ENCODE measurements around the gene TSPAN15.

TSPAN15 gene

DNA sequence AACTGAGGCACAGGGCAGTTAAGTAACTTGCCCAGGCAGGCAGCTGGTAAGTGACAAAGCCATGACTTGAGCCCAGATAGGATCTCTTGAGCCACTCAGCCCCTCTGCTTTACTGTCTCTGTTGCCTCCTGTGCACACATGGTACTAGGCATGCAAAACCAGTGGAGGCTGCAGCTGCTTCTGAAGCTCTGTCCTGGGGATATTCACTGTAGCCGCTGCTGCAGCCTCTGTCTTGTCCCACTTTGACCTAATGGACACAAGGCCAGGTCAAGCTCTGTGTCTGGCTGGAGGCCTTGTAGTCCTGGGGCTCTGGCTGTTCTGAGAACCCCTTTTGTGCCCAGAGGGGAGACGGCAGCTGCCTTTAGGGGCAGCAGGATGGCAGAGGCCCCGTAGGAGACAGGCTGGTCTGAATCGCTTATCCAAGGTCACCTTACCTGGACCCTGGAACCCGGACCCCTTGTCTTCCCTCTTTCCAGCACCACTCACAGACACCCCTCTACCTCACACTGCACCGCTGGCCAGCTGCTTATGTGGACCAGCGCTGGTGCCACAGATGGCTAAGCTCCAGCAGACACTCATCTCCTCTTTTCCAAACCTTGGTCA lies 57.6 kb downstream of the TSPAN15 start:
- TF ChIP-seq, protein P1, sequence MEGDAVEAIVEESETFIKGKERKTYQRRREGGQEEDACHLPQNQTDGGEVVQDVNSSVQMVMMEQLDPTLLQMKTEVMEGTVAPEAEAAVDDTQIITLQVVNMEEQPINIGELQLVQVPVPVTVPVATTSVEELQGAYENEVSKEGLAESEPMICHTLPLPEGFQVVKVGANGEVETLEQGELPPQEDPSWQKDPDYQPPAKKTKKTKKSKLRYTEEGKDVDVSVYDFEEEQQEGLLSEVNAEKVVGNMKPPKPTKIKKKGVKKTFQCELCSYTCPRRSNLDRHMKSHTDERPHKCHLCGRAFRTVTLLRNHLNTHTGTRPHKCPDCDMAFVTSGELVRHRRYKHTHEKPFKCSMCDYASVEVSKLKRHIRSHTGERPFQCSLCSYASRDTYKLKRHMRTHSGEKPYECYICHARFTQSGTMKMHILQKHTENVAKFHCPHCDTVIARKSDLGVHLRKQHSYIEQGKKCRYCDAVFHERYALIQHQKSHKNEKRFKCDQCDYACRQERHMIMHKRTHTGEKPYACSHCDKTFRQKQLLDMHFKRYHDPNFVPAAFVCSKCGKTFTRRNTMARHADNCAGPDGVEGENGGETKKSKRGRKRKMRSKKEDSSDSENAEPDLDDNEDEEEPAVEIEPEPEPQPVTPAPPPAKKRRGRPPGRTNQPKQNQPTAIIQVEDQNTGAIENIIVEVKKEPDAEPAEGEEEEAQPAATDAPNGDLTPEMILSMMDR (conservative IDR thresholded peaks at IDR 0.05; ENCODE audit: low read depth, low read length), result no peak
- H3K4me3 ChIP-seq (ENCODE audit: low read depth, low read length), result no peak overlapping the region
- DNase-seq (ENCODE audit: low read depth), result no peak

DNA sequence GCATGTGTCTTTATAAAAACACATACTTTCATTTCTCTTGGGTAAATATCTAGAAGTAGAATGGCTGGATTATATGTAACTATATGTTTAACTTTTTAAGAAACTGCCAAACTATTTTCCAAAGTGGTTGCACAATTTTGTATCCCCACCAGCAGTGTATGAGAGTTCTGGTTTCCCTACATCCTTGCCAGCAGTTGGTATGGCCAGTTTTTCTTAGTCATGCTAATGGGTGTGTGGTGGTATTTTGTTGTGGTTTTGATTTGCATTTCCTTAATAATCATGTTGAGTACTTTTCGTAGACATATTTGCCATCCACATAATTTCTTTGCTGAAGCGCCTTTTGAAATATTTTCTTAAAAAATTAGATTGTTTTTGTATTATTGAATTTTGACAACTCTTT lies 61.6 kb downstream of the TSPAN15 start:
- H3K4me3 ChIP-seq (ENCODE audit: low read depth, low read length), result no peak overlapping the region
- DNase-seq (ENCODE audit: low read depth), result no peak
- TF ChIP-seq, protein P1 (conservative IDR thresholded peaks at IDR 0.05; ENCODE audit: low read depth, low read length), result no peak

DNA sequence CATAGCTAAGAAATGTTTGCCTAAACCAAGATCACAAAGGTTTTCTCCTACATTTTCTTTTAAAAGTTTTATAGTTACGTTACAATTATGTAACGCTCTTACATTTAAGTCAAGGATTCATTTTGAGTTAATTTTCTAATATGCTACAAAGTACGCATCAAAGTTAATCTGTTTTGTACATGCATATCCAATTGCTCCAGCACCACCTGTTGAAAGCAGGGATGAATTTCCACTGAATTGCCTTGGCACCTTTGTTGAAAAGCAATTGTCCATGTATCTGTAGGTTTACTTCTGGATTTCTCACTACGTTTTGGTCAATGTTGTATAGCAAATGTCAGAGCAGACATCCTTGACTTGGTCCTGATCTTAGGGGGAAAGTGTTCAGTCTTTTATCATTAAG lies 62.4 kb downstream of the TSPAN15 start:
- DNase-seq (ENCODE audit: low read depth), result no peak
- TF ChIP-seq, protein P1 (conservative IDR thresholded peaks at IDR 0.05; ENCODE audit: low read depth, low read length), result no peak
- H3K4me3 ChIP-seq (ENCODE audit: low read depth, low read length), result no peak overlapping the region

DNA sequence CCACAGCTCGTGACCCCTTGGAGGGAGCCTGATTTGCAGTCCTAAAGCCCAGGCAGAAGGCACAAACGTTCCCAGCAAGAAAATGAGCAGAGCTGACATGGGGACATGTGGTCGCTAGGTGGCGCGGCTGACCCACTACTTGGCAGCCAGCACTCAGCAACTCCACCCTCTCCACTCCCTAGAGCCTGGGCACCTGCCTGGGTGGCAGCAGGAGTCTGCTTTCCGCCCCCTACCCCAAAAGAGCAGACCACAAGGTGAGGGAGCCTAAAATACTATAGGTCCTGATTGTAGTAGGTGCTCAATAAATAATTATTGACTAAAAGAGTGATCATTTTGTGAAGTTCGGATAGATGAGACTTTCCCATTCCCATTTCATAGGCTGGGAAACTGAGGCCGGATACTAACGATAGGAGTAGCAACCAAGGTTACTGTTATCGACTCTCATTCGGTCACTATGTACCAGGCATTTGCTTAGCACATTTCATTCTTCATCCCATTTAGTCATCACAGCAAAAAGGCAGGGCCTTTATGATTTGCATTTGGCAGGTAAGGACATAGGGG lies 64.5 kb downstream of the TSPAN15 start:
- H3K4me3 ChIP-seq (ENCODE audit: low read depth, low read length), result no peak overlapping the region
- DNase-seq (ENCODE audit: low read depth), result peak; percentile 82
- TF ChIP-seq, protein P1 (conservative IDR thresholded peaks at IDR 0.05; ENCODE audit: low read depth, low read length), result peak; percentile 91

- TF ChIP-seq, protein P1 (conservative IDR thresholded peaks at IDR 0.05; ENCODE audit: low read depth, low read length), result peak; percentile 14
- DNase-seq (ENCODE audit: low read depth), result no peak
Observed at GRCh38 chr10:69516316-69516715, 65.1 kb downstream of the TSPAN15 start.

GRCh38 chr10:69516796-69517195 lies 65.5 kb downstream of the TSPAN15 start:
- H3K4me3 ChIP-seq (ENCODE audit: low read depth, low read length), result no peak overlapping the region
- no peak for DNase-seq (ENCODE audit: low read depth)
- TF ChIP-seq, protein P1 (conservative IDR thresholded peaks at IDR 0.05; ENCODE audit: low read depth, low read length), result no peak

More at GRCh38 chr10:69516316-69516715, 65.1 kb downstream of the TSPAN15 start:
- H3K4me3 ChIP-seq (ENCODE audit: low read depth, low read length), result no peak overlapping the region

DNA sequence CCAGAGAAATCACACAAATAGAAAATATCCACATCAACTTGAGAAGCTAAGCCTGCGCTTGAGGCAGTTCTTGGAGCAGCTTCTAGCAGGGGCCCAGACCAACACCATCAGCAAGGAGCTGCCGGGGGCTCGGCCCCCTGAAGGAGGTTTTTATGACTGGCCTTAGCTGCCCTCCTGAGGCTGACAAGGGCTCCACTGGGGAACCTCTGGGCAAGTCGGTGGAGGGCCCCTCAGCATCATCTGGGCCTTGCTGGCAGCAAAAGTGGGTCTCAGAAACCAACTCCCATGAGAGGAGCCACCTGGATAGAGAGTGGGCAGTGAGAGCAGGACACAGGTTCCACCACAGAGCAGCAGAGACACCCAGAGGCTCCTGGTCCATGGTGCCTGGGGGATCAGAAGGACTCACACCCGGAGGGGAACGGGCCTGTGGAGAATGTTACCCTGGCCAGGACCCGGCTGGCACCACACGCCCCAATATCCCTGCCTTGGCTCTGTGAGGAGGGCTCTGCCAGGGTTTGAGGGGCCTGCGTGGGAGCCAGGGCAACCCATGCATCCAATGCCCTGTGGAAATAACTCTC lies 66.1 kb downstream of the TSPAN15 start:
- no peak for DNase-seq (ENCODE audit: low read depth)
- no peak overlapping the region for H3K4me3 ChIP-seq (ENCODE audit: low read depth, low read length)
- TF ChIP-seq, protein P1 (conservative IDR thresholded peaks at IDR 0.05; ENCODE audit: low read depth, low read length), result no peak
